GM19324 (cell line): ENCODE measurements around the gene NOP9.
A peak's percentile ranks its signal among the peaks of the same experiment; 100 is the strongest.
"Not testable (repeated sequence)": the region's sequence is repeated elsewhere in the genome, so short reads cannot be mapped to it uniquely, and the experiment has no call there.

ENCODE experiments used
- ATAC-seq: cut with Tn5 transposase; IDR thresholded peaks from one replicate; pipeline ENCODE4 v1.9.1; 2021; ENCODE audit warnings: mild to moderate bottlenecking, moderate library complexity; ENCODE audit not compliant: unreplicated experiment, low FRiP score

The NOP9 gene

GRCh38 chr14:24323341-24323740 lies 23.7 kb downstream of the NOP9 start:
- no peak for ATAC-seq

GRCh38 chr14:24324024-24324423 lies 24.4 kb downstream of the NOP9 start:
- ATAC-seq = no peak

GRCh38 chr14:24325041-24325530 lies 25.4 kb downstream of the NOP9 start:
- ATAC-seq = no peak

- ATAC-seq = no peak
Measured at GRCh38 chr14:24325963-24326362, 26.3 kb downstream of the NOP9 start.

- no peak for ATAC-seq
Measured at GRCh38 chr14:24327303-24327702, 27.7 kb downstream of the NOP9 start.

GRCh38 chr14:24327914-24328313 lies 28.3 kb downstream of the NOP9 start:
- not testable (repeated sequence) for ATAC-seq

- ATAC-seq = no peak
Measured at GRCh38 chr14:24329073-24329663, 29.5 kb downstream of the NOP9 start.

- ATAC-seq = no peak
Measured at GRCh38 chr14:24329736-24330135, 30.1 kb downstream of the NOP9 start.

GRCh38 chr14:24330973-24331674 lies 31.5 kb downstream of the NOP9 start:
- ATAC-seq = no peak

- ATAC-seq = no peak
Measured at GRCh38 chr14:24331731-24332267, 32.1 kb downstream of the NOP9 start.

GRCh38 chr14:24332268-24332993 lies 32.8 kb downstream of the NOP9 start:
- ATAC-seq = peak; percentile 86

- ATAC-seq = no peak
Measured at GRCh38 chr14:24334431-24335291, 35.0 kb downstream of the NOP9 start, which contains the start of gene ADCY4. ADCY4 (minus strand) TSS chr14:24335071; CDS start chr14:24334652, 419 bp downstream.

- no peak for ATAC-seq
Measured at GRCh38 chr14:24335461-24336171, 36.0 kb downstream of the NOP9 start.

GRCh38 chr14:24337144-24337823 lies 37.6 kb downstream of the NOP9 start:
- no peak for ATAC-seq

GRCh38 chr14:24337824-24338175 lies 38.1 kb downstream of the NOP9 start:
- no peak for ATAC-seq

- ATAC-seq = no peak
Measured at GRCh38 chr14:24338843-24339242, 39.2 kb downstream of the NOP9 start.

- ATAC-seq = peak; percentile 91
Measured at GRCh38 chr14:24339284-24340151, 39.9 kb downstream of the NOP9 start, which contains the start of gene RIPK3. RIPK3 (minus strand) TSS chr14:24339991; CDS start chr14:24339826, 165 bp downstream.

GRCh38 chr14:24340606-24341005 lies 41.0 kb downstream of the NOP9 start:
- no peak for ATAC-seq
